Right lung (tissue), 5 donors: ENCODE data around the gene SMURF2. TPM values are rescaled to one million over a fixed set of nuclear protein-coding genes. Genes with fewer than 3 reads are reported as not detected.

Experiments
- DNase-seq, 2 donors: peaks; one replicate each; pipeline ENCODE4 v3.0.0-alpha.2; 2013
- polyA plus RNA-seq, 5 donors: library from polyadenylated mRNA; unstranded; fragments of 120-200 nt; gene quantifications; one replicate each; pipeline versions ENCODE4 v1.2.1 to v1.2.3, GENCODE V29; 2013; ENCODE audit warnings: inconsistent platforms in 1 of 5, low replicate concordance in 1 of 5; ENCODE audit not compliant: insufficient read length in 5 of 5, insufficient read depth in 1 of 5

Gene SMURF2
- polyA plus RNA-seq, 5 donors: 36.2 to 63.4 (median 61.6) TPM

- DNase-seq: peak; percentile 63 to 72
Measured at GRCh38 chr17:64538508-64539130, 123.5 kb downstream of the SMURF2 start.

- DNase-seq: no peak
Measured at GRCh38 chr17:64537488-64537887, 124.6 kb downstream of the SMURF2 start.

- no peak for DNase-seq
Measured at GRCh38 chr17:64536913-64537312, 125.2 kb downstream of the SMURF2 start.

- DNase-seq: no peak
Measured at GRCh38 chr17:64535357-64535756, 126.8 kb downstream of the SMURF2 start.

- no peak for DNase-seq
Measured at GRCh38 chr17:64534187-64534586, 127.9 kb downstream of the SMURF2 start.

- DNase-seq: no peak
Measured at GRCh38 chr17:64533784-64534183, 128.3 kb downstream of the SMURF2 start.

- DNase-seq: no peak
Measured at GRCh38 chr17:64532409-64532808, 129.7 kb downstream of the SMURF2 start.

GRCh38 chr17:64531955-64532371 is 130.1 kb downstream of the SMURF2 start:
- DNase-seq: no peak

GRCh38 chr17:64529221-64529620 is 132.9 kb downstream of the SMURF2 start:
- no peak for DNase-seq

GRCh38 chr17:64527914-64528313 is 134.2 kb downstream of the SMURF2 start:
- DNase-seq: no peak

GRCh38 chr17:64520359-64520758 is 141.7 kb downstream of the SMURF2 start:
- DNase-seq: no peak

- no peak for DNase-seq
Measured at GRCh38 chr17:64519601-64520000, 142.5 kb downstream of the SMURF2 start.

GRCh38 chr17:64515829-64516228 is 146.3 kb downstream of the SMURF2 start:
- DNase-seq: no peak

GRCh38 chr17:64515419-64515818 is 146.7 kb downstream of the SMURF2 start:
- no peak for DNase-seq

GRCh38 chr17:64509179-64509578 is 152.9 kb downstream of the SMURF2 start:
- DNase-seq: no peak

GRCh38 chr17:64508683-64509082 is 153.4 kb downstream of the SMURF2 start:
- no peak for DNase-seq

- DNase-seq: peak; percentile 59 to 72
Measured at GRCh38 chr17:64507413-64507782, 154.7 kb downstream of the SMURF2 start.

GRCh38 chr17:64506576-64507412 is 155.3 kb downstream of the SMURF2 start, which contains the start of gene CEP95:
CEP95 (plus strand) TSS chr17:64506977; CDS start chr17:64507098, 121 bp downstream.
- DNase-seq: peak; percentile 99

- DNase-seq: no peak
Measured at GRCh38 chr17:64506201-64506575, 155.9 kb downstream of the SMURF2 start, which contains the start of gene DDX5. DDX5 (minus strand) TSS chr17:64506289; CDS start chr17:64506119, 170 bp downstream.

GRCh38 chr17:64505340-64506200 is 156.5 kb downstream of the SMURF2 start:
- DNase-seq: peak; percentile 94 to 95

- no peak for DNase-seq
Measured at GRCh38 chr17:64504769-64505339, 157.3 kb downstream of the SMURF2 start.
